HEK293 (cell line): ENCODE results near the gene LRRC37A.
"Not testable (repeated sequence)": the region's sequence is repeated elsewhere in the genome, so short reads cannot be mapped to it uniquely, and the experiment has no call there.

Source experiments
- ATF2 ChIP-seq: fragments of 450-650 bp; formaldehyde crosslinking; IDR thresholded peaks from 2 replicates; pipeline ENCODE4 v1.5.1; 2016; ENCODE audit warnings: missing biosample characterization, missing genetic modification characterization, low read depth
- CTCF ChIP-seq: fragments of 450-650 bp; formaldehyde crosslinking; IDR thresholded peaks from 2 replicates; pipeline ENCODE4 v1.5.1; 2016; ENCODE audit warnings: missing biosample characterization, missing genetic modification characterization
- PBX3 ChIP-seq: sonication (generic); formaldehyde crosslinking; IDR thresholded peaks from 2 replicates; pipeline ENCODE4 v1.8.1; 2022; ENCODE audit warnings: mild to moderate bottlenecking, moderate library complexity, missing genetic modification reagents
- REST ChIP-seq: fragments of 450-650 bp; formaldehyde crosslinking; IDR thresholded peaks from 2 replicates; pipeline ENCODE4 v1.5.1; 2016; ENCODE audit warnings: missing biosample characterization, missing genetic modification characterization
- SP7 ChIP-seq: fragments of 450-650 bp; formaldehyde crosslinking; IDR thresholded peaks from 2 replicates; pipeline ENCODE4 v1.5.1; 2016; ENCODE audit warnings: missing biosample characterization, missing genetic modification characterization
- ZBTB11 ChIP-seq: fragments of 450-650 bp; formaldehyde crosslinking; conservative IDR thresholded peaks from 2 replicates; pipeline ENCODE4 v1.5.1; 2016; ENCODE audit warnings: low read depth, missing biosample characterization, missing genetic modification characterization
- ZBTB6 ChIP-seq: fragments of 450-650 bp; formaldehyde crosslinking; IDR thresholded peaks from 2 replicates; pipeline ENCODE4 v1.5.1; 2017; ENCODE audit warnings: missing biosample characterization, missing genetic modification characterization
- ZNF140 ChIP-seq: fragments of 450-650 bp; formaldehyde crosslinking; IDR thresholded peaks from 2 replicates; pipeline ENCODE4 v1.5.1; 2016; ENCODE audit warnings: missing biosample characterization, missing genetic modification characterization
- ZNF175 ChIP-seq: fragments of 450-650 bp; formaldehyde crosslinking; IDR thresholded peaks from 2 replicates; pipeline ENCODE4 v1.5.1; 2016; ENCODE audit warnings: missing biosample characterization, missing genetic modification characterization
- ZNF510 ChIP-seq: fragments of 450-650 bp; formaldehyde crosslinking; IDR thresholded peaks from 2 replicates; pipeline ENCODE4 v1.5.1; 2018; ENCODE audit warnings: mild to moderate bottlenecking, missing genetic modification characterization, missing biosample characterization; ENCODE audit not compliant: insufficient replicate concordance
- ZNF521 ChIP-seq: fragments of 450-650 bp; formaldehyde crosslinking; IDR thresholded peaks from 2 replicates; pipeline ENCODE4 v1.5.1; 2017; ENCODE audit warnings: missing biosample characterization, mild to moderate bottlenecking, missing genetic modification characterization
- ZNF830 ChIP-seq: fragments of 450-650 bp; IDR thresholded peaks from 2 replicates; pipeline ENCODE4 v1.5.0; 2018; ENCODE audit warnings: missing biosample characterization, missing genetic modification characterization, low read depth, mild to moderate bottlenecking, moderate library complexity

- not testable (repeated sequence) for TF ChIP-seq PBX3 (CRISPR knock-in tag); CTCF; ZNF521; ZNF175 (tag by site-specific recombination); ZNF830 (tag by site-specific recombination); ZBTB6 (tag by site-specific recombination); ZNF140 (tag by site-specific recombination); ATF2 (tag by site-specific recombination); SP7 (tag by site-specific recombination); ZBTB11 (tag by site-specific recombination); ZNF510 (tag by site-specific recombination); REST (tag by site-specific recombination)
These were observed 40.7 kb upstream of the LRRC37A start for GRCh38 chr17:46254215-46254614.
